CD4-positive, CD25-positive, alpha-beta regulatory T cell (primary cell): ENCODE data around the gene NARS2. TPM values are rescaled to one million over a fixed set of nuclear protein-coding genes. Genes with fewer than 3 reads are reported as not detected.
"Not testable (repeated sequence)": the region's sequence is repeated elsewhere in the genome, so short reads cannot be mapped to it uniquely, and the experiment has no call there.

ENCODE experiments used
- ATAC-seq, 2 donors: fragments of 150-1000 bp; cut with Tn5 transposase; one replicate each; pipeline ENCODE4 v1.10.0; 2021; ENCODE audit warnings: low read depth in 2 of 2, moderate number of reproducible peaks in 2 of 2, moderate library complexity in 1 of 2
- DNase-seq, 3 donors: peaks; one replicate each; pipeline versions ENCODE4 v3.0.0 to v3.0.0-alpha.2; 2012 to 2022; ENCODE audit warnings: mixed read lengths in 1 of 3
- H3K27ac ChIP-seq: one replicate; pipeline ENCODE4 v1.7.0; 2013; ENCODE audit warnings: mild to moderate bottlenecking, low read length; ENCODE audit not compliant: insufficient read depth, poor library complexity, severe bottlenecking
- H3K27me3 ChIP-seq: one replicate; pipeline ENCODE4 v1.7.0; 2013; ENCODE audit warnings: low read length; ENCODE audit not compliant: control insufficient read depth, insufficient read depth
- H3K36me3 ChIP-seq: one replicate; pipeline ENCODE4 v1.7.0; 2013; ENCODE audit warnings: mild to moderate bottlenecking, low read length, moderate library complexity; ENCODE audit not compliant: control insufficient read depth, insufficient read depth
- H3K4me1 ChIP-seq: 2 replicates; pipeline ENCODE4 v1.7.0; 2013; ENCODE audit warnings: mild to moderate bottlenecking, low read length; ENCODE audit not compliant: insufficient read depth, control insufficient read depth, poor library complexity, severe bottlenecking
- H3K4me3 ChIP-seq: one replicate; pipeline ENCODE4 v1.7.0; 2013; ENCODE audit warnings: low read depth, mild to moderate bottlenecking, low read length, moderate library complexity
- H3K9me3 ChIP-seq, 2 experiments: 1 replicate in 1 of 2; 2 replicates in 1 of 2; pipeline ENCODE4 v1.7.0; 2013; ENCODE audit warnings: low read length in 2 of 2, mild to moderate bottlenecking in 1 of 2, moderate library complexity in 1 of 2; ENCODE audit not compliant: control insufficient read depth in 2 of 2
- H3K27ac Mint-ChIP-seq, 3 donors: one replicate each; pipeline ENCODE4 v1.8.0; 2020 to 2022; ENCODE audit warnings: mild to moderate bottlenecking in 3 of 3, mixed read lengths in 3 of 3, moderate library complexity in 2 of 3
- H3K27me3 Mint-ChIP-seq: one replicate; pipeline ENCODE4 v1.8.0; 2022; ENCODE audit warnings: mild to moderate bottlenecking, mixed read lengths
- H3K36me3 Mint-ChIP-seq: one replicate; pipeline ENCODE4 v1.8.0; 2020; ENCODE audit warnings: mixed read lengths
- H3K4me1 Mint-ChIP-seq, 4 donors: one replicate each; pipeline ENCODE4 v1.8.0; 2020 to 2022; ENCODE audit warnings: mixed read lengths in 4 of 4, mild to moderate bottlenecking in 1 of 4
- H3K4me3 Mint-ChIP-seq, 4 donors: one replicate each; pipeline ENCODE4 v1.8.0; 2020 to 2022; ENCODE audit warnings: mild to moderate bottlenecking in 4 of 4, mixed read lengths in 4 of 4, moderate library complexity in 3 of 4
- H3K9me3 Mint-ChIP-seq, 7 donors: one replicate each; pipeline ENCODE4 v1.8.0; 2020 to 2022; ENCODE audit warnings: mixed read lengths in 7 of 7, mild to moderate bottlenecking in 3 of 7, moderate library complexity in 2 of 7
- polyA plus RNA-seq, 4 donors: library from polyadenylated mRNA; unstranded; fragments of 300-500 nt; fragmentation: Illumina TruSeq; gene quantifications; one replicate each; pipeline ENCODE4 v1.2.3, GENCODE V29; 2021
- total RNA-seq: library from RNA; stranded (reverse); gene quantifications from one replicate; pipeline ENCODE4 v1.2.3, GENCODE V29; 2022

Gene NARS2
- total and polyA plus RNA-seq, 5 donors from 2014 or later, result 9.3 to 22.9 (median 11.1) TPM

DNA sequence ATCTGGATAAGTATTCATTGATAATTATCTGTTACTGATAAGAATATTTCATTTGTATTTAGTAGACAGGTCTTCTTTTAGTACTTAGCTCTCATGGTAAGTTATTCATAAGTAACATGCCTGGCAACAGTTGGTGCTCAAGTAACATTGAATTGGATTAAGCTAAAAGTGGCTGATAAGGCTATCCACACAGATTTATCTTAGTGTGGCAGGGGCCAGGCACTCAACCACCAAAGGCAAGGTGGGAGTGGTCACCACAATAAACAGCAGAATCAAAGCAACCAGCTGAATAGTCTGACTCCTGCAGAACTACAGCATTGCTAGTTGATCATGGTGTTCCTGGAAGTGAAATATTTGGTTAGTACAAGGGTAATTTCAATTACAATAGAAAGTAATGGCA, 33.0 kb upstream of the NARS2 start:
- Mint-ChIP-seq H3K4me3 (no peak overlapping the region), H3K9me3 (no peaks in the 10 kb centered on the region), H3K27me3 (peaks cover 14% of the 10 kb centered on the region), H3K27ac (no peak overlapping the region), H3K4me1 (no peaks in the 10 kb centered on the region), H3K36me3 (no peaks in the 10 kb centered on the region)
- no peak for ATAC-seq
- Histone ChIP-seq H3K4me3 (no peak overlapping the region), H3K9me3 (no peaks in the 10 kb centered on the region), H3K27ac (no peak overlapping the region), H3K4me1 (no peaks in the 10 kb centered on the region), H3K36me3 (no peaks in the 10 kb centered on the region), H3K27me3 (no peaks in the 10 kb centered on the region)
- no peak for DNase-seq

- Histone ChIP-seq H3K4me3 (no peak overlapping the region), H3K27me3 (no peaks in the 10 kb centered on the region), H3K9me3 (no peaks in the 10 kb centered on the region), H3K36me3 (no peaks in the 10 kb centered on the region), H3K27ac (no peak overlapping the region), H3K4me1 (no peaks in the 10 kb centered on the region)
- Mint-ChIP-seq H3K9me3 (peaks cover 0 to 2% (median 0%) of the 10 kb centered on the region in 7 donors), H3K4me3 (no peak overlapping the region), H3K27me3 (peaks cover 14% of the 10 kb centered on the region), H3K27ac (no peak overlapping the region), H3K4me1 (no peaks in the 10 kb centered on the region), H3K36me3 (no peaks in the 10 kb centered on the region)
- ATAC-seq (no peak), DNase-seq (no peak)
These were observed 32.0 kb upstream of the NARS2 start for GRCh38 chr11:78606667-78607066.

DNA sequence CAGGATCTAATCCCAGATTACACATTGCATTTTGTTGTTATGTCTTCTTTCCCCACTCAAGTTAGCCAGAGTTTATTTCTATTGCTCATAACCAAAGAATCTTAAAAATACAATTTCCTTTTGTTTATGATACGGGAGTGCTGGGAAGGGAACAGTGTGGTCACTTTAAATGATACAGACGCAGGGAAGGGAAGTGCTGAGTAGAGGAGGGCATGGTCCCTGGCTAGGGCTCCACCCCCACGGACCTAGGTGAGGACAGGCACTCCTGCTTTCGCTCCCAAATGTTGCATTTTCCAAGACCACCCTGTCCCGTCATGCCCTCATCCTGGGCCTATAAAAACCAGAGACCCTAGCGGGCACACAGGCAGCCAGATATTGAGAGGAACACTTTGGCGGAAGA, 30.6 kb upstream of the NARS2 start:
- Histone ChIP-seq H3K36me3 (no peaks in the 10 kb centered on the region), H3K4me1 (no peaks in the 10 kb centered on the region), H3K27ac (no peak overlapping the region), H3K9me3 (no peaks in the 10 kb centered on the region), H3K27me3 (no peaks in the 10 kb centered on the region), H3K4me3 (no peak overlapping the region)
- no peaks in the 10 kb centered on the region for H3K36me3 Mint-ChIP-seq
- no peak overlapping the region for H3K4me3 Mint-ChIP-seq
- H3K27me3 Mint-ChIP-seq, result peaks cover 14% of the 10 kb centered on the region
- peaks cover 0 to 1% (median 0%) of the 10 kb centered on the region in 4 donors for H3K4me1 Mint-ChIP-seq
- DNase-seq (no peak), ATAC-seq (no peak)
- H3K27ac Mint-ChIP-seq, result no peak overlapping the region
- H3K9me3 Mint-ChIP-seq, result peaks cover 0 to 6% (median 0%) of the 10 kb centered on the region in 7 donors

DNA sequence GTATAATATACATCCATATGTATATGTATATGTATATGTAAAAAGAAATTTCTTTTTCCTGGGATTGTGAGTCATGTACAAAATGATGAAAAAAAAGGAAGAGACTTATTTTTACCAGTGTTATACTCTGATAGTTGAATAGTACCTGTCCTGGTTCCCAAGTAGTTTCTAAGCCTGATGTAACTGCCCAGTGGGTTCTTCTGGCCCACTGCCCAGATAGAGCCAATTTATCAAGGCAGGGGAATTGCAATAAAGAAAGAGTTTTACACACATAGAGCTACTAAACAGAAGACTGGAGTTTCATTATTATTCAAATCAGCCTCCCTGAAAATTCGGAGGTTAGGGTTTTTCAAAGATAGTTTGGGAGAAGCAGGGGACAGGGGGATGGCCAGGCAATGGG, 29.1 kb upstream of the NARS2 start:
- H3K27ac ChIP-seq, result no peak overlapping the region

DNA sequence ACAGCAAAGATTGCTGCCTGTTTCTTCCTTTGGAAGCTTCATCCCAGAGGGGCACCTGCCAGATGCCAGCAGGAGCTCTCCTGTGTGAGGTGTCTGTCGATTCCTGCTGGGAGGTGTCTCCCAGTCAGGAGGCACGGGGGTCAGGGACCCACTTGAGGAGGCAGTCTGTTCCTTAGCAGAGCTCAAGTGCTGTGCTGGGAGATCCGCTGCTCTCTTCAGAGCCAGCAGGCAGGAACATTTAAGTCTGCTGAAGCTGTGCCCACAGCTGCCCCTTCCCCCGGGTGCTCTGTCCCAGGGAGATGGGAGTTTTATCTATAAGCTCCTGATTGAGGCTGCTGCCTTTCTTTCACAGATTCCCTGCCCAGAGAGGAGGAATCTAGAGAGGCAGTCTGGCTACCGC, 28.1 kb upstream of the NARS2 start:
- not testable (repeated sequence) for H3K4me1 ChIP-seq, H3K4me1 Mint-ChIP-seq, H3K27me3 ChIP-seq, H3K9me3 Mint-ChIP-seq, ATAC-seq, H3K4me3 ChIP-seq, H3K36me3 Mint-ChIP-seq, DNase-seq, H3K9me3 ChIP-seq, H3K27ac Mint-ChIP-seq, H3K27ac ChIP-seq, H3K36me3 ChIP-seq, H3K4me3 Mint-ChIP-seq
- peaks cover 24% of the 10 kb centered on the region for H3K27me3 Mint-ChIP-seq

More for the DNA sequence above, 29.1 kb upstream of the NARS2 start:
- no peak overlapping the region for H3K27ac Mint-ChIP-seq
- Histone ChIP-seq H3K9me3 (no peaks in the 10 kb centered on the region), H3K27me3 (no peaks in the 10 kb centered on the region), H3K4me1 (no peaks in the 10 kb centered on the region), H3K36me3 (no peaks in the 10 kb centered on the region), H3K4me3 (no peak overlapping the region)
- H3K36me3 Mint-ChIP-seq, result no peaks in the 10 kb centered on the region
- peaks cover 24% of the 10 kb centered on the region for H3K27me3 Mint-ChIP-seq
- DNase-seq, result no peak
- peaks cover 0 to 8% (median 0%) of the 10 kb centered on the region in 7 donors for H3K9me3 Mint-ChIP-seq
- peaks cover 0 to 2% (median 0%) of the 10 kb centered on the region in 4 donors for H3K4me1 Mint-ChIP-seq
- H3K4me3 Mint-ChIP-seq, result no peak overlapping the region
- ATAC-seq, result no peak

DNA sequence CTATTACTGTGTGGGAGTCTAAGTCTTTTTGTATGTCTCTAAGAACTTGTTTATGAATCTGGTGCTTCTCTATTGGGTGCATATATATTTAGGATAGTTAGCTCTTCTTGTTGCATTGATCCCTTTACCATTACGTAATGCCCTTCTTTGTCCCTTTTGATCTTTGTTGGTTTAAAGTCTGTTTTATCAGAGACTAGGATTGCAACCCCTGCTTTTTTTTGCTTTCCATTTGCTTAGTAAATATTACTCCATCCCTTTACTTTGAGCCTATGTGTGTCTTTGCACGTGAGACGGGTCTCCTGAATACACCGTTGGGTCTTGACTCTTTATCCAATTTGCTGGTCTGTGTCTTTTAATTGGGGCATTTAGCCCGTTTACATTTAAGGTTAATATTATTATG, 26.4 kb upstream of the NARS2 start:
- not testable (repeated sequence) for ATAC-seq, H3K36me3 Mint-ChIP-seq, H3K27ac Mint-ChIP-seq, H3K4me3 ChIP-seq, H3K9me3 Mint-ChIP-seq, H3K4me1 ChIP-seq, H3K36me3 ChIP-seq, H3K4me3 Mint-ChIP-seq, H3K9me3 ChIP-seq, DNase-seq, H3K4me1 Mint-ChIP-seq, H3K27me3 ChIP-seq, H3K27ac ChIP-seq
- H3K27me3 Mint-ChIP-seq, result peaks cover 21% of the 10 kb centered on the region

GRCh38 chr11:78597579-78597978, 22.9 kb upstream of the NARS2 start:
- not testable (repeated sequence) for DNase-seq, H3K36me3 Mint-ChIP-seq, H3K9me3 ChIP-seq, ATAC-seq, H3K36me3 ChIP-seq, H3K27me3 ChIP-seq, H3K4me1 Mint-ChIP-seq, H3K4me3 Mint-ChIP-seq, H3K27ac ChIP-seq, H3K4me1 ChIP-seq, H3K4me3 ChIP-seq, H3K27ac Mint-ChIP-seq, H3K9me3 Mint-ChIP-seq
- H3K27me3 Mint-ChIP-seq, result peaks cover 22% of the 10 kb centered on the region

- no peak overlapping the region for H3K27ac Mint-ChIP-seq
- H3K9me3 Mint-ChIP-seq, result peaks cover 0 to 6% (median 0%) of the 10 kb centered on the region in 7 donors
- no peak overlapping the region for H3K4me3 Mint-ChIP-seq
- H3K27me3 Mint-ChIP-seq, result peaks cover 22% of the 10 kb centered on the region
- Histone ChIP-seq H3K27ac (no peak overlapping the region), H3K4me3 (no peak overlapping the region), H3K4me1 (no peaks in the 10 kb centered on the region), H3K27me3 (peaks cover 2% of the 10 kb centered on the region), H3K36me3 (no peaks in the 10 kb centered on the region), H3K9me3 (no peaks in the 10 kb centered on the region)
- peaks cover 0 to 5% (median under 1%) of the 10 kb centered on the region in 4 donors for H3K4me1 Mint-ChIP-seq
- no peak for DNase-seq
- no peaks in the 10 kb centered on the region for H3K36me3 Mint-ChIP-seq
- ATAC-seq, result no peak
These were observed 20.9 kb upstream of the NARS2 start for GRCh38 chr11:78595436-78596130.
